SU-DHL-6 (cell line): Measurements from ENCODE around the gene IPO4.

Experiments
- CTCF ChIP-seq: fragments of 200-600 bp; sonication (generic); IDR thresholded peaks from one replicate; pipeline ENCODE4 v1.5.1; 2017; ENCODE audit warnings: antibody characterized with exemption, mild to moderate bottlenecking, low read length, moderate library complexity; ENCODE audit not compliant: insufficient read depth, poor library complexity, severe bottlenecking
- EZH2phosphoT487 ChIP-seq: fragments of 200-600 bp; sonication (generic), shearing (Covaris generic); conservative IDR thresholded peaks from 2 replicates; pipeline ENCODE4 v1.6.1; 2018; ENCODE audit warnings: mild to moderate bottlenecking, antibody characterized with exemption, low read length, moderate library complexity, mixed read lengths

GRCh38 chr14:24135834-24136683 is 52.6 kb downstream of the IPO4 start, which contains the start of gene PSME1:
- TF ChIP-seq CTCF (no peak), EZH2phosphoT487 (no peak)
